Mesenchymal stem cell (in vitro differentiated cells and primary cell): ENCODE data around the gene TOGARAM2.

Experiments
- DNase-seq: peaks from one replicate; pipeline ENCODE4 v3.0.0-alpha.2; 2013
- H2AFZ ChIP-seq: one replicate; pipeline ENCODE4 v1.6.1; 2013; ENCODE audit warnings: low read depth, mild to moderate bottlenecking, control low read depth, inconsistent platforms, low read length, moderate library complexity
- H2AK5ac ChIP-seq: 2 replicates; pipeline ENCODE4 v1.6.1; 2013; ENCODE audit warnings: low read length, moderate library complexity, mild to moderate bottlenecking, inconsistent platforms; ENCODE audit not compliant: severe bottlenecking
- H2BK120ac ChIP-seq: one replicate; pipeline ENCODE4 v1.6.1; 2013; ENCODE audit warnings: low read depth, mild to moderate bottlenecking, inconsistent platforms, low read length, moderate library complexity
- H2BK12ac ChIP-seq, 2 experiments: one replicate each; pipeline ENCODE4 v1.6.1; 2013; ENCODE audit warnings: inconsistent platforms in 2 of 2, low read length in 2 of 2, mild to moderate bottlenecking in 2 of 2, moderate library complexity in 2 of 2, control low read depth in 1 of 2
- H2BK15ac ChIP-seq: one replicate; pipeline ENCODE4 v1.6.1; 2013; ENCODE audit warnings: mild to moderate bottlenecking, low read depth, inconsistent platforms; ENCODE audit not compliant: poor library complexity, severe bottlenecking
- H2BK5ac ChIP-seq: 2 replicates; pipeline ENCODE4 v1.6.1; 2013; ENCODE audit warnings: low read depth, mild to moderate bottlenecking, low read length, control low read depth, inconsistent platforms; ENCODE audit not compliant: poor library complexity, severe bottlenecking
- H3K14ac ChIP-seq, 2 experiments: one replicate each; pipeline ENCODE4 v1.6.1; 2013; ENCODE audit warnings: inconsistent platforms in 2 of 2, low read length in 2 of 2, control low read depth in 1 of 2, mild to moderate bottlenecking in 1 of 2, moderate library complexity in 1 of 2
- H3K18ac ChIP-seq, 2 experiments: one replicate each; pipeline ENCODE4 v1.6.1; 2013; ENCODE audit warnings: inconsistent platforms in 2 of 2, low read length in 2 of 2, control low read depth in 1 of 2, low read depth in 1 of 2, mild to moderate bottlenecking in 1 of 2
- H3K23ac ChIP-seq, 2 experiments: one replicate each; pipeline ENCODE4 v1.6.1; 2013; ENCODE audit warnings: inconsistent platforms in 2 of 2, low read length in 2 of 2, mild to moderate bottlenecking in 2 of 2, moderate library complexity in 2 of 2, control low read depth in 1 of 2
- H3K27ac ChIP-seq: 2 replicates; pipeline ENCODE4 v1.5.1; 2013; ENCODE audit warnings: mild to moderate bottlenecking, moderate library complexity, low read length, control low read depth, inconsistent platforms; ENCODE audit not compliant: poor library complexity, severe bottlenecking
- H3K27me3 ChIP-seq, 2 experiments: 2 replicates each; pipeline versions ENCODE4 v1.6.1 to v1.7.0; 2013; ENCODE audit warnings: low read length in 2 of 2, mild to moderate bottlenecking in 2 of 2, moderate library complexity in 2 of 2, control low read depth in 1 of 2, inconsistent platforms in 1 of 2; ENCODE audit not compliant: control insufficient read depth in 1 of 2, insufficient read depth in 1 of 2
- H3K36me3 ChIP-seq, 2 experiments: 2 replicates each; pipeline versions ENCODE4 v1.6.1 to v1.7.0; 2013; ENCODE audit warnings: low read length in 2 of 2, control low read depth in 1 of 2, inconsistent platforms in 1 of 2, low read depth in 1 of 2, mild to moderate bottlenecking in 1 of 2; ENCODE audit not compliant: insufficient read depth in 2 of 2, control insufficient read depth in 1 of 2
- H3K4ac ChIP-seq, 2 experiments: one replicate each; pipeline ENCODE4 v1.6.1; 2013; ENCODE audit warnings: inconsistent platforms in 2 of 2, low read length in 2 of 2, mild to moderate bottlenecking in 2 of 2, moderate library complexity in 2 of 2, control low read depth in 1 of 2, low read depth in 1 of 2
- H3K4me1 ChIP-seq: 2 replicates; pipeline ENCODE4 v1.6.1; 2013; ENCODE audit warnings: low read depth, low read length, control low read depth; ENCODE audit not compliant: control insufficient read depth, insufficient read depth
- H3K4me2 ChIP-seq: 2 replicates; pipeline ENCODE4 v1.6.1; 2013; ENCODE audit warnings: low read length, mild to moderate bottlenecking, inconsistent platforms; ENCODE audit not compliant: poor library complexity, severe bottlenecking
- H3K4me3 ChIP-seq, 2 experiments: 2 replicates each; pipeline versions ENCODE4 v1.5.1 to v1.7.0; 2013; ENCODE audit warnings: low read length in 2 of 2, mild to moderate bottlenecking in 2 of 2, control low read depth in 1 of 2, low read depth in 1 of 2; ENCODE audit not compliant: insufficient read depth in 1 of 2
- H3K79me1 ChIP-seq: replicated peaks from 2 replicates; pipeline ENCODE4 v1.6.1; 2013; ENCODE audit warnings: mild to moderate bottlenecking, control low read depth, low read length, inconsistent platforms; ENCODE audit not compliant: poor library complexity, severe bottlenecking
- H3K9ac ChIP-seq: 2 replicates; pipeline ENCODE4 v1.7.0; 2013; ENCODE audit warnings: mild to moderate bottlenecking, low read length, moderate library complexity
- H3K9me3 ChIP-seq: 2 replicates; pipeline ENCODE4 v1.7.0; 2013; ENCODE audit warnings: mild to moderate bottlenecking, low read length; ENCODE audit not compliant: control insufficient read depth
- H4K8ac ChIP-seq: one replicate; pipeline ENCODE4 v1.6.1; 2013; ENCODE audit warnings: inconsistent platforms, mild to moderate bottlenecking, low read length, moderate library complexity
- H4K91ac ChIP-seq: one replicate; pipeline ENCODE4 v1.6.1; 2013; ENCODE audit warnings: mild to moderate bottlenecking, low read length, inconsistent platforms
- whole genome bisulfite sequencing: methylation state at CpG from one replicate; pipeline ENCODE4 v1.1.7; 2013; ENCODE audit warnings: mixed read lengths; 5-methylcytosine and 5-hydroxymethylcytosine counted together

The TOGARAM2 gene

DNA sequence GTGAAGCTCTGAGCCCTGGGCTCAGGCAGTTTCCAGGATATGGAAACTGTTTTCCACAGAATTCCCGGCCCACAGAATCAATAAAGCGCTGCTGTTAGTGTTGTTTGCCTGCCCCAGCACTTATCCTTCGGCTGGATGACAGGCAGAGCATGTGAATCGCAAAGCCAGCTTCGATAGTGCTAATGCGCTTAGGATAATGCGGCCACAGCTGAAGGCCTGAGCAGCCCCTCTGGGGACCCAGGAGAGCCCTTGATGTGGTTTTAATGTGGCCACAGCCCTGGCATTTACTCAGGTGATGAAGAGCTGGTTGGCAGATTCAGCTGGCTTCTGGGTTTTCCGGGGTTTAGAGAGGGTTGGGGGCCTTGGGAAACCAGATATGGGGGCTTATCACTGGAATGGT is 69.5 kb downstream of the TOGARAM2 start:
- H3K9ac ChIP-seq: no peak overlapping the region
- H3K14ac ChIP-seq: no peak overlapping the region
- DNase-seq: no peak
- no peak overlapping the region for H3K23ac ChIP-seq
- H3K4me3 ChIP-seq: no peak overlapping the region
- H2BK5ac ChIP-seq: no peak overlapping the region
- H2AK5ac ChIP-seq: no peak overlapping the region
- WGBS: 89% methylated on average over 8 of the region's 8 CpGs
- no peak overlapping the region for H4K8ac ChIP-seq
- H3K4me1 ChIP-seq: peaks cover 2% of the 10 kb centered on the region
- no peak overlapping the region for H3K4me2 ChIP-seq
- no peaks in the 10 kb centered on the region for H3K79me1 ChIP-seq
- no peak overlapping the region for H2BK15ac ChIP-seq
- peaks cover 7 to 42% of the 10 kb centered on the region in 2 experiments for H3K27me3 ChIP-seq
- no peaks in the 10 kb centered on the region for H3K9me3 ChIP-seq
- H2BK12ac ChIP-seq: no peak overlapping the region
- no peak overlapping the region for H3K18ac ChIP-seq
- H3K4ac ChIP-seq: no peak overlapping the region
- H3K27ac ChIP-seq: no peak overlapping the region
- H2AFZ ChIP-seq: no peak overlapping the region
- no peak overlapping the region for H4K91ac ChIP-seq
- no peaks in the 10 kb centered on the region for H3K36me3 ChIP-seq
- H2BK120ac ChIP-seq: no peak overlapping the region

DNA sequence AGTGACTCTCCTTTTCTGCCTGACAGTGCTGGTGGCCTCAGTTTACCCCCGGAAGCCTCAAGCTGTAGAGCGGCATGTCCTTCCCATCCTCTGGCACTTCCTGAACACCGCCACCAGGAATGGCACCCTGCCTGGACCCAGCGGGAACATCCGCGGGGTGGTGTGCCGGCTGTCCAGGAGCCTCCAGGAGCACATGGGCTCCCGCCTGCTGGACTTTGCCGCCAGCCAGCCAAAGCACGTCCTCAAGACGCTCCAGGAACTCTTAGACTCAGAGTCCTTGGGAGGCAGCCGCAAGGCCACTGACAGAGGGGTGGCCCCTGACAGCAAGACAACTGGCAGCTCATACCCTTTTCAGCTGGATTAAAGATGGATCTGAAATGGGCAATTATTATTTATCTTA is 70.6 kb downstream of the TOGARAM2 start:
- no peaks in the 10 kb centered on the region for H3K9me3 ChIP-seq
- H3K18ac ChIP-seq: no peak overlapping the region
- no peak overlapping the region for H2BK12ac ChIP-seq
- H2BK120ac ChIP-seq: no peak overlapping the region
- H2BK5ac ChIP-seq: no peak overlapping the region
- H3K27ac ChIP-seq: no peak overlapping the region
- H4K91ac ChIP-seq: peak overlapping the region; percentile 11
- no peak overlapping the region for H2AK5ac ChIP-seq
- DNase-seq: no peak
- H3K14ac ChIP-seq: no peak overlapping the region
- H3K4me2 ChIP-seq: no peak overlapping the region
- no peak overlapping the region for H3K4me3 ChIP-seq
- peak overlapping the region; percentile 36 for H4K8ac ChIP-seq
- no peak overlapping the region for H2BK15ac ChIP-seq
- H3K9ac ChIP-seq: no peak overlapping the region
- no peak overlapping the region for H3K23ac ChIP-seq
- peaks cover 2% of the 10 kb centered on the region for H3K4me1 ChIP-seq
- no peak overlapping the region for H3K4ac ChIP-seq
- H3K27me3 ChIP-seq: peaks cover 1 to 31% of the 10 kb centered on the region in 2 experiments
- H2AFZ ChIP-seq: no peak overlapping the region
- H3K79me1 ChIP-seq: no peaks in the 10 kb centered on the region
- 96% methylated on average over 11 of the region's 12 CpGs for WGBS
- H3K36me3 ChIP-seq: no peaks in the 10 kb centered on the region

DNA sequence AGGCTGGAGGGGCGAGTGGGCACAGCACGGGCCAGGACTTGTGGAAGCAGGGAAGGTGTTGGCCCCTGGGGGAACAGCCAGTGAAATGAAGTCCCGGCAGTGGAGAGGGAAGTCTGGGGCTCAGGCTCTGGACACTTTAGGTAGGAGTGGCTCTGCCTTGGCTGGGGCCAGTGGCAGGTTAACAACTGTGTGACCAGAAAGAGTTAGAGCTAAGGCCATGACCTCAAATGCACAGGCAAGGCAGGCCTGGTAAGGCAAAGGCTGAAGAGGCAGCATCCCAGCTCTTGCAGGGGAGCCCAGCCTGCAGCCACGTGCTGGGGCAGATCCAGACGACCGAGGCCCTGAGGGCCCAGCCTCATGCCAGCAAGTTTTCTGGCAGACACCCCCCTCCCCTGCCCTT is 71.7 kb downstream of the TOGARAM2 start:
- Histone ChIP-seq H3K27ac (no peak overlapping the region), H2BK15ac (no peak overlapping the region), H2BK120ac (no peak overlapping the region), H3K4ac (no peak overlapping the region), H2AK5ac (no peak overlapping the region), H2AFZ (no peak overlapping the region), H3K4me3 (no peak overlapping the region), H4K8ac (no peak overlapping the region), H2BK12ac (no peak overlapping the region), H3K27me3 (peaks cover 0 to 26% of the 10 kb centered on the region in 2 experiments), H3K18ac (no peak overlapping the region), H3K14ac (no peak overlapping the region), H3K4me2 (no peak overlapping the region), H4K91ac (no peak overlapping the region), H2BK5ac (no peak overlapping the region), H3K9me3 (no peaks in the 10 kb centered on the region), H3K36me3 (no peaks in the 10 kb centered on the region), H3K9ac (no peak overlapping the region), H3K23ac (no peak overlapping the region), H3K4me1 (peaks cover 2% of the 10 kb centered on the region), H3K79me1 (no peaks in the 10 kb centered on the region)
- WGBS: 49% methylated on average over 6 of the region's 6 CpGs
- DNase-seq: no peak

DNA sequence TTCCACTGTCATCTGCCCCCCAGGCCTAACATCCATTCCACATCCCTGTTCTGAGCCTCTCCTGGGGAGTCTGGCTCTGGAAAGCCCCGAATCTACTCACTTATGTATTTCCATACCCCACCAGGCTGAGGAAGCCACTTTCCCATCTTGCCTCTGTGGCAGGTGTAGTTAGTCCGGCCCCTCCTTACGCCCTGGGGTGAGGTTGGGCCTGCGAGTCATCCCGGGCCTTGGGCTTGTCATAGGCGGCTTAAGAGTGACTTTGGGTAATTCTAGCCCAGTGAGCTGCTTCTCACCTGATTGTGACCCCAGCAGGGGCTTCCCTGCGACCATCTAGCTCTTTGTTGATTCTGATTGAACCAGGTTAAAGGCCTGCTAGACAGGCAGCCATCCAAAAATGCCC is 72.1 kb downstream of the TOGARAM2 start:
- H3K4ac ChIP-seq: no peak overlapping the region
- no peak overlapping the region for H2BK120ac ChIP-seq
- no peak overlapping the region for H3K4me2 ChIP-seq
- no peak overlapping the region for H2BK12ac ChIP-seq
- peaks cover 2% of the 10 kb centered on the region for H3K4me1 ChIP-seq
- peak overlapping the region; percentile 12 for H3K9ac ChIP-seq
- H3K14ac ChIP-seq: no peak overlapping the region
- no peak overlapping the region for H2AFZ ChIP-seq
- H3K4me3 ChIP-seq: no peak overlapping the region
- no peak overlapping the region for H3K27ac ChIP-seq
- H2AK5ac ChIP-seq: no peak overlapping the region
- DNase-seq: no peak
- no peak overlapping the region for H3K23ac ChIP-seq
- no peak overlapping the region for H2BK5ac ChIP-seq
- no peaks in the 10 kb centered on the region for H3K79me1 ChIP-seq
- H3K9me3 ChIP-seq: no peaks in the 10 kb centered on the region
- H4K91ac ChIP-seq: no peak overlapping the region
- no peak overlapping the region for H4K8ac ChIP-seq
- H2BK15ac ChIP-seq: no peak overlapping the region
- H3K36me3 ChIP-seq: no peaks in the 10 kb centered on the region
- WGBS: 62% methylated on average over 7 of the region's 7 CpGs
- no peak overlapping the region for H3K18ac ChIP-seq
- H3K27me3 ChIP-seq: peaks cover 0 to 30% of the 10 kb centered on the region in 2 experiments
